ENCODE data around the gene MYL12B.

- TF ChIP-seq CTCF (IDR thresholded peaks at IDR 0.05): no peak
- no peak for TF ChIP-seq POLR2A (IDR thresholded peaks at IDR 0.05)
These were observed 10.5 kb upstream of the MYL12B start for GRCh38 chr18:3251249-3251962.

All from adrenal gland (tissue), 5 donors.